Esophagus muscularis mucosa (tissue), 3 donors: ENCODE measurements around the gene PLXNA4.

Source experiments
- POLR2A ChIP-seq: fragments of 450-650 bp; IDR thresholded peaks from one replicate; pipeline ENCODE4 v1.6.1; 2017; ENCODE audit warnings: antibody characterized with exemption, moderate library complexity, mild to moderate bottlenecking, low read depth
- POLR2AphosphoS5 ChIP-seq, 2 donors: sonication (generic); formaldehyde crosslinking; IDR thresholded peaks; one replicate each; pipeline ENCODE4 v1.6.1; 2017; ENCODE audit warnings: antibody characterized with exemption in 2 of 2
- TF ChIP-seq, protein P1 (sequence below), 3 experiments: fragments of 200-600 bp in 2 of 3; fragments of 450-650 bp in 1 of 3; sonication (generic) in 2 of 3; IDR thresholded peaks; one replicate each; pipeline ENCODE4 v1.5.1; 2017 to 2019; ENCODE audit warnings: antibody characterized with exemption in 3 of 3, mild to moderate bottlenecking in 2 of 3, moderate library complexity in 1 of 3

DNA sequence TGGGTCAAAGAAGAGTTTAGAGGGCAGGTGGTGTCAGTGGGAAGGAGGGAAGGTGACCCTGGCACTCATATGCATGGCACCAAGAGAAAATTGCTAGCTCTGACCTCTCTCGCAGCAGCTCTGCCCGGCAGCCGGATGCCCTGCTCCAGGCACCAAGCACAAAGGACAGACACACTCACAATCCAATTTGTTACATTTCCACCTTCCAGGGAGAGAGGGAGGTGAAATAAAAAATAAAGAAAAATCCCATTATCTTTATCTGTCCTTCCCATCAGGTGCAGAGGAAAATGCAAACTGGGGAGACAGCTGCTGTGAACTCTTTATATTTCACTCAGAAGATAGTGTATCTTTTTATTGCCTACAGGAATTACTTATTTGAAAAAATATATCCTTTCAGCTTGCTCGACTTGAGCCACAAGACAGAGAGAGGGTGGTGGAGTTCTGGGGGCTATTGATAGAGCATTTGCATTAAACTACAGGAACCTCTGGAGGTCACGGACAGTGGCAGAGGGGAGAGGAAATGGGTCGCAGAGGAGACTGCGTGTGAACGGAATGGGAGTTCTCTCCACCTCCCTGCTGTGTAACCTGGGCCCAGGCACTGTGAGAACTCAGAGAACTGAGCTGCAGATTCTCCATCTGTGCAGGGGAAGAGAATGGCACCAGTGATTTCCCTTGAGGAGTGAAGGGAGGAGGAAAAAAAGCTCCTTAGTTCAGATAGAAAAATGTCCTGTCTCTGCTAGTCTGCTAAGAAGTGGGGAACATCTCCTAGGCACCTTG lies 421.4 kb downstream of the PLXNA4 start:
- TF ChIP-seq POLR2A, result no peak
- TF ChIP-seq, protein P1, sequence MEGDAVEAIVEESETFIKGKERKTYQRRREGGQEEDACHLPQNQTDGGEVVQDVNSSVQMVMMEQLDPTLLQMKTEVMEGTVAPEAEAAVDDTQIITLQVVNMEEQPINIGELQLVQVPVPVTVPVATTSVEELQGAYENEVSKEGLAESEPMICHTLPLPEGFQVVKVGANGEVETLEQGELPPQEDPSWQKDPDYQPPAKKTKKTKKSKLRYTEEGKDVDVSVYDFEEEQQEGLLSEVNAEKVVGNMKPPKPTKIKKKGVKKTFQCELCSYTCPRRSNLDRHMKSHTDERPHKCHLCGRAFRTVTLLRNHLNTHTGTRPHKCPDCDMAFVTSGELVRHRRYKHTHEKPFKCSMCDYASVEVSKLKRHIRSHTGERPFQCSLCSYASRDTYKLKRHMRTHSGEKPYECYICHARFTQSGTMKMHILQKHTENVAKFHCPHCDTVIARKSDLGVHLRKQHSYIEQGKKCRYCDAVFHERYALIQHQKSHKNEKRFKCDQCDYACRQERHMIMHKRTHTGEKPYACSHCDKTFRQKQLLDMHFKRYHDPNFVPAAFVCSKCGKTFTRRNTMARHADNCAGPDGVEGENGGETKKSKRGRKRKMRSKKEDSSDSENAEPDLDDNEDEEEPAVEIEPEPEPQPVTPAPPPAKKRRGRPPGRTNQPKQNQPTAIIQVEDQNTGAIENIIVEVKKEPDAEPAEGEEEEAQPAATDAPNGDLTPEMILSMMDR (IDR thresholded peaks at IDR 0.05), result no peak
- TF ChIP-seq POLR2AphosphoS5 (IDR thresholded peaks at IDR 0.05), result no peak
